ENCODE results near the gene GNAQ.

DNA sequence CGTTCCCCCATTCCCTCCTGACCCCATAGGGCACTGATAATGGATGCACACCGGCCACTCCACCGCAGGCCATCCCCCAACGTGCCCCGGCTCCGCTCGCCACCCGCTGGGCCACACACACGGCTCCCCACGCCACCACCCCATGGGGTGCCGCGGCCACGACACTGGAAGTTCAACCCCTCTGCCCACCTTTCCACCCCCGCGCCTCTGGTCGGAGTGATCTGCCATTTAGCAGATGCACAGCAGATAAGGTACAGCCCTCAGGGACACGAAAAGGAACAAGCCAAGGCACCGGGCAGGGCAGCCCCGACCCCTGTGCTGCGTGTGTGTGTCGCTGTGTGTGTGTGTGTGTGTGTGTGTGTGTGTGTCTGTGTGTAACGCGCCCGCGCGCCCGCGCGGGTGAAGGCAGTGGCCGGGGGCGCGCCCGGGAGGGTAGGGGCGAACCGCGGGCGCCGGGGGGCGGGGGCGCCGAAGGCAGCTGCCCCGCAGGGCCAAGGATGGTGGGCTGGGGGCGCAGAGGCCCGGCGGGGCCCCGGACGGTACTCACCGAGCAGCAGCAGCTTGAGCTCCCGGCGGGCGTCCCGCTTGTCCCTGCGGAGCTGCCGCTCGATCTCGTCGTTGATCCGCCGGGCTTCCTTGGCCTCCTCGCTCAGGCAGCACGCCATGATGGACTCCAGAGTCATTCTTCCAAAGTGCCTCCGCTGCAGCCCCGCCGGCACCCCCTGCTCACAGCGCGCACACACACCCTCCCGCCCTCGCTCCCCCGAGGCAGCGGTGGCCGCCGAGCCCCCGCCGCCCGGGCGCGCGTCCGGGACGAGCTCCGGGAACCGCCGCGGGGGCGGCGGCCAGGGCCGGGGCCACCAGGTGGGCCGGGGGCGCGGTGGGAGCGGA lies 813 bp downstream of the GNAQ start:
- TF ChIP-seq CTCF (IDR thresholded peaks at IDR 0.05) (no peak), POLR2A (IDR thresholded peaks at IDR 0.05) (no peak)

All from lower leg skin (tissue), 3 donors.